ENCODE results near the gene PRR15L.
"Not testable (repeated sequence)": the region's sequence is repeated elsewhere in the genome, so short reads cannot be mapped to it uniquely, and the experiment has no call there.

PRR15L gene

DNA sequence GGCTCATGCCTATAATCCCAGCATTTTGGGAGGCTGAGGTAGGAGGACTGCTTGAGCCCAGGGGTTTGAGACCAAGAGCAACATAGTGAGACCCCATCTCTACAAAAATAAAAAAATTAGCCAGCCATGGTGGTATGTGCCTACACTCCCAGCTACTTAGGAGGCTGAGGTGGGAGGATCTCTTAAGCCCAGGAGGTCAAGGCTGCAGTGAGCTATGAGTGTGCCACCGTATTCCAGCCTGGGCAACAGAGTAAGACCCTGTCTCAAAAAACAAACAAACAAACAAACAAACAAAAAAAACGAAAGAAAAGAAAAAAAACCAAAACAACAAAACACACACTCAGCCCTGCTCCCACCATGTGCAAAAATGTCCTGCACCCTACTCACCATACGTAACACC is 22.2 kb downstream of the PRR15L start:
- not testable (repeated sequence) for DNase-seq (ENCODE audit: low read depth, low spot score)

- DNase-seq (ENCODE audit: low read depth, low spot score) = no peak
Observed at GRCh38 chr17:47934856-47935255, 22.8 kb downstream of the PRR15L start.

GRCh38 chr17:47931848-47932247 is 25.8 kb downstream of the PRR15L start:
- DNase-seq (ENCODE audit: low read depth, low spot score) = no peak

DNA sequence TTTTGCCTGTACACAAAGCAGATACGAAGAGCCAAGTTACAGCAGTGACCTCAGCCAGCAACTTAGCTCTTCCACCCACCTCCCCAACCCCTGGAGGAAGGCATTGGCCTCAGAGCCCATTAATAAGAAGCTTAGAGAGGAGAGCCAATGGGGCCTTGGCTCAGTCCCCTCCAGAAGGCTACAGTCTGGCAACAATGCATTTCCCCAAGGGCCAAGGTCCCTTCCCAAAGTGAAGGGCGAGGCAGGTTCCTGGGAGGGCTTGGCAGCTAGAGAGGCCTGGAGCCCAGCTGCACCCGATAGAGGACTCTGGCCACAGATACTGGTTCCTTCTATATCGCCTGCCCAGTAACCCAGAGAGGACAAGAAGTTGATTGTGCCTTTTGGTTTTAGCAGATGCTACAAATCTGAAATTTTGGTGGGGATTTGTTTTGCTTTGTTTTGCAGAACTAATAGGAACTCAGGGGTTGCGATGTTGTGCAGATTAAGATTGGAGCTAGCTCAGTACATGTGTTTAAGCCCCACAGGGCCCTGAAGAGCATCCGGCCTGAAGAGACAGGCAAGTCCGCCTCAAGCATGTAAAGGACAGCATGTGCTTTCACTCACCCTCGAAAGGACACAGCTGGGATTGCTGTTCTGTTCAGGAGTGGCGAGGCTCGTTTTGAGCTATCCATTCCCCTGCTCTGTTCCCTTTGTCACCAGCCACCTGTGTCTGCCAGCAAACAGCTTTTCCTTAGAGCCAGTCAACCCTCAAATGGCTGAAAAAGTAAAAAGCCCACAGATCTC is 28.3 kb downstream of the PRR15L start:
- DNase-seq (ENCODE audit: low read depth, low spot score) = no peak

DNA sequence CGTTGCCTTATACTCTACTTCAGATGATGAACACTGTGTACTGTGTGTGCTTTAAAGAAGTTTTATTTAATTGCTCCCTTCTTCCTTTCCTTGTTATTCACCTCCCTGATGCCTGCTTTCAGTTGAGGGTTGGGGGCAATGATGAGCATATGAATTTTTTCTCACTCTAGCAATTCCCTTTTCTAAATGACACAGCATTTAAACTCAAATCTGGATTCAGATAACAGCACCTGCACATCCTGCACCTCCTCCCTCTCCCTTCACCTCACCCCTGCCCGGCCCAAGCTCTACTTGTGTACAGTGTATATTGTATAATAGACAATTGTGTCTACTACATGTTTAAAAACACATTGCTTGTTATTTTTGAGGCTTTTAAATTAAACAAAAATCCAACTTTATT is 29.3 kb downstream of the PRR15L start:
- no peak for DNase-seq (ENCODE audit: low read depth, low spot score)

DNA sequence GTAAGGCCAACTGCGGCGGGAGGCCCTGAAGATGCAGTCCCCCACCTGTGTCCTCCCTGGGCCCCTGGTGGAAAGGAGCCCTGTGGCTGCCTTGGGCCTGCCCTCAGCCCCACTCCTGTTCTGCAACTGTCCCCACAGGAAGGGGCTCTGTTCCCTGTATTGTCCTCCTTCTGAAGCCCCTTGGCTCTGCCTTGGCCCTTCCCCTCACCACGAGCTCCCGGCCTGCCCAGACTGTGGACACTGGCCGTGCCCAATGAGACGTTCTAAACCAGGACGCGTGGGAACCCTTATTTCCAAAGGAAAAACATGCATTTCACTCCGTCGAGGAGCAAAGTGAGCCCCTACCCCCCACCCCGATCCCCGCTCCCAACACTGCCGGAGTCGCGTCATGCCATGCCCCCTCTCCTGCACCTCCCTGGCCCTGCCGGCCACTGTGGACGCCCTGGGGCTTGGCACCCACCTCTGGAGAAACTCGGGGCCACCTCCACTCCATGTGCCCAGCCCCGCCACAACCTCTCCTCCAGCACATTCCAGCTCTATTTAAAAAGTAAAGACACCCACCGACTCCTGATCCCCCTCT is 29.8 kb downstream of the PRR15L start:
- DNase-seq (ENCODE audit: low read depth, low spot score) = no peak

GRCh38 chr17:47925678-47925988 is 32.0 kb downstream of the PRR15L start:
- no peak for DNase-seq (ENCODE audit: low read depth, low spot score)

GRCh38 chr17:47924785-47925677 is 32.7 kb downstream of the PRR15L start:
- DNase-seq (ENCODE audit: low read depth, low spot score) = no peak

DNA sequence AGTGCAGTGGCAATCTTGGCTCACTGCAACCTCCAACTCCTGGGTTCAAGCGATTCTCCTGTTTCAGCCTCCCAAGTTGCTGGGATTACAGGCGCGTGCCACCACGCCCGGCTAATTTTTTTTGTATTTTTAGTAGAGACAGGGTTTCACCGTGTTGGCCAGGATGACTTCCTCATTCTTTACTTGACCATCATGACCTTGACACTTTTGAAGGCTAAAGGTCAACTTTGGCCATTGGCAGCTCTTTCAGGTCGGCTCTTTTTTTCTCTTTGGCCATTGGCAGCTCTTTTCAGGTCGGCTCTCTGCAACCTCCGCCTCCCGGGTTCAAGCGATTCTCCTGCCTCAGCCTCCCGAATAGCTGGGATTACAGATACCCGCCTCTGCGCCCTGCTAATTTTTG is 37.8 kb downstream of the PRR15L start:
- not testable (repeated sequence) for DNase-seq (ENCODE audit: low read depth, low spot score)

DNA sequence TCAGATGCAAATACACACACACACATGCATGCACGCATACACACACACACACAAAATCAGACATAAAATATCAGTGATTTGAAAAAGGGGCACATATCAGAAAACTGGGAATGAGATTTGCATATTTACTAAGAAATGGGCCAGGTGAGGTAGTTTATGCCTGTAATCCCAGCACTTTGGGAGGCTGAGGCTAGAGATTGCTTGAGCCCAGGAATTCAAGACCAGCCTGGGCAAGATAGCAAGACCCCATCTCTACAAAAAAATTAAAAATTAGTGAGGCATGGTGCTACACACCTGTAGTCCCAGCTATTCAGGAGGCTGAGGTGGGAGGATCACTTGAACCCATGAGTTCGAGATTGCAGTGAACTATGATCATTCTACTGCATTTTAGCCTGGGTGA is 38.7 kb downstream of the PRR15L start:
- DNase-seq (ENCODE audit: low read depth, low spot score) = no peak

DNA sequence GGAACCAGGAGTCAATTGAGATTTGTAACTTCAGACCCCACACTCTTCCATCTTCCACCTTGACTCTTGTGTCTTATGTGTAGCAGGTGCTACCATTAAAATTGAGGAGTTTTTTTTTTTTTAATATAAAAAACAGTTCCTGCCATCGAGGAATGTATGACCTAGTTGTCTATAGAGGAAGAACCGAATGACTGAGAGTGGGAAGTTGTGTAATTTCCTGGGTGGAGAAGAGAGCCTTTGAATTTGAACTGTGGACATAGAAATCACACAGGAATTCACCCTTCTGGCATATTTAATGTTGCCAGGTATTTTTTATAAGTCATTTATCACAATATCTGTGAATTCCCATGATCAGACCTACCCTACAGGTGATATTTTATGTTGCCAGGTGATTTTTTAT is 39.7 kb downstream of the PRR15L start:
- DNase-seq (ENCODE audit: low read depth, low spot score) = no peak

DNA sequence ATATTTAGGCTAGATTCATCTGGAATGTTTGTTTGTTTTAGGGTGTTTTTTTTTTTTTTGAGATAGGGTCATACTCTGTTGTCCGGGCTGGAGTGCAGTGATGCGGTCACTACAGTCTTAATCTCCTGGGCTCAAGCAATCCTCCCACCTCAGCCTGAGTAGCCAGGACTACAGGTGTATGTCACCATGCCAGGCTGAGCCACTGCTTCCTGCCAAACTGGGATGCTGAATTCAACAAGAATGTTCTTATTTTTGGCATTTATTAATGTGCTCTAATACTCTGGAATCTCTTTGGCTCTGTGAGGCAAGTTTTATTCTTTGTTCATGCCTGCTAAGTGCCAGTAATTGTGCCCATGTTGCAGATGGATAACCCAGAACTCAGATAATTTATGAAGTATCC is 40.1 kb downstream of the PRR15L start:
- DNase-seq (ENCODE audit: low read depth, low spot score) = no peak

GRCh38 chr17:47916489-47917208 is 41.0 kb downstream of the PRR15L start:
- no peak for DNase-seq (ENCODE audit: low read depth, low spot score)

GRCh38 chr17:47915776-47916398 is 41.8 kb downstream of the PRR15L start:
- DNase-seq (ENCODE audit: low read depth, low spot score) = no peak

DNA sequence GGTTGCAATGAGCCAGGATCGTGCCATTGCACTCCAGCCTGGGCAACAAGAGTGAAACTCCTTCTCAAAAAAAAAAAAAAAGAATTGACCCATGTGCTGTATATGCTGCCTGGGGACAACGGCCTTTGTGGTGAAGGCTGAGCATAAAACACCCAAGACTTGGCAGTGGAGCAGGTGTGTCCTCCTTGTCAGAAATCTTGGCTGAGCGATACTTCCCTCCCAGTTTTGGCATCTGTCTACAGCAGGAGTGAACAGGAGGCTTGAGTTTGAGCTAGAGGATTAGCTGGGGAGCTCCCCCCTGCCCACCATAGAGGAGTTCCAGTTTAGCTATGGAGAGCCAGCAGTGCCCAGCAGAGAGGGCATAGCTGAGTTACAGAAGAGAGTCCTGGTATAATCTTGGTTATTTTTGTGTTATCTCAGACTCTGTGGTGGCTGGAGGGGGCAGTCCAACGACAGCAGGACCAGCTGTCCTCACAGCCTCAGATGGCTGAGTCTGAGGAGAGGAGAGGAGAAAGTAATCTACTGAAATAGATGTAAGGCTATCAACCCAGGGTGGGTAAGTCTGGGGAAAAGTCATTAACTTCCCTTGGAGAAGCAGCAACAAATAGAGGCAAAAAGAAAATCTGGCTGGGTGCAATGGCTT is 43.3 kb downstream of the PRR15L start:
- no peak for DNase-seq (ENCODE audit: low read depth, low spot score)

DNA sequence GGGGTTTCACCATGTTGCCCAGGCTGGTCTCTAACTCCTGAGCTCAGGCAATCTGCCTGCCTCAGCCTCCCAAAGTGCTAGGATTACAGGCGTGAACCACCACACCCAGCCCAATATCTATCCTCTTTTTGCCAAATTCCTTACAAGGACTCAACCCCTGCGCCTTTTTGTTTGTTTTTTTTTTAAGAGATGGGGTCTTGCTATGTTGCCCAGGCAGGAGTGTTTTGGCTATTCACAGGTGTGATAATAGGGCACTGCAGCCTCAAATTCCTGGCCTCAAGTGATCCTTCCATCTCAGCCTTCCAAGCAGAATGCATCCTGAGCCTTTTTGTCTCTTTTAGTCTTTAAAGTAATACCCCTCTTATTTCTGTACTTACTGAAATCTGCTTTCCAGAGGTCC is 44.6 kb downstream of the PRR15L start:
- DNase-seq (ENCODE audit: low read depth, low spot score) = no peak

GRCh38 chr17:47907932-47908562 is 49.6 kb downstream of the PRR15L start:
- DNase-seq (ENCODE audit: low read depth, low spot score) = no peak

DNA sequence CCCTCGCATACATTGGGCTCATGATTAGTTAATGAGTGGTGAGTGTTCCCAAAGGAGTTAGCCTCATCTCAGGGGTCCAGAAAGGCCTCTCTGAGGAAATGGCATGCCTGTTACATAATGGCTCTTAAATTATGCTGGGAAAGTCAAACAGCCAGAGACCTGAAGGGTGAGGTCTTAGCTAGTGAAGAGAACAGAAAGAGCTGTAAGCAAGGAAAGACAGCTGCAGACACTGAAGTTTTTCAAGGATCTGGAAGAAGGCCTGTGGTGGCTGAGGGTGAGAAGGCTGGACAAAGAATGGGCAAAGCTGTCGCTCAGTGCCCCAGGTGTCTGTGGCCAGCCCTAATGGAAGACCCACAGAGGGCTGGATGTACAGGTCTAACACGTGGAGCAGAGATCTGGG is 51.2 kb downstream of the PRR15L start:
- no peak for DNase-seq (ENCODE audit: low read depth, low spot score)

DNA sequence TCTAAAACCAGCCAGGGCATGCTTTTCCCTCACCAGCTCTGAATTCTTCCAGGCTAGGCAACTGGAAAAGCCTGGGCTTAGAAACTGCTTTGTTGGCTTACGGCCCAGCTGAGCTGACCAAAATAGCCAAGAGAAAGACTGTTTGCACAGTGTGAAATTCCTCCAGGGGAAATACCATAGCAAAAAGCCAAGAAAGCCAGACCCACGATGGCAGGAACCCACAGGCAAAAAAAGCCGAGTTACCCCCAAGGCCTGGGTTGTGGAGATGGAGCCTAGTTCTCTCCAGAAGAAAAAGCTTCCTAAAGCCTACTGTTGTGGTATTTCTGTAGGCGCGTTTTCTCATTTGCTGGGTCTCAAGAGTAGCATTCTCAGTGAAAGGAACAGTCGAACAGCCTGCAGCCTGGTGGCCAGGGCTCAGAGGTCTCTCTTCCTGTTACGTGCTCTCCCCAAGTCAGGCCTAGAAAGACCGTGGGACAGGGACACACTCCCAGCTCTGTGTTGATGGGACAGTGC is 52.4 kb downstream of the PRR15L start:
- DNase-seq (ENCODE audit: low read depth, low spot score) = peak; percentile 21

- DNase-seq (ENCODE audit: low read depth, low spot score) = no peak
Observed at GRCh38 chr17:47902039-47902744, 55.5 kb downstream of the PRR15L start.

Data from brain pericyte (primary cell).